ENCODE data around the gene PTPRM.

PTPRM gene

GRCh38 chr18:8348051-8348720, 781.1 kb downstream of the PTPRM start:
- TF ChIP-seq CTCF (IDR thresholded peaks at IDR 0.05; ENCODE audit: control extremely low read depth, extremely low read depth, low read depth, missing control alignments): no peak
- no peak for DNase-seq (ENCODE audit: extremely low spot score)
- CTCF ChIA-PET: interaction anchor here (1.6 kb wide), 1 partner anchor 20 kb away, joined by 3 read pairs; no protein-coding TSS in a partner anchor
- POLR2A ChIA-PET: no interaction called here

DNA sequence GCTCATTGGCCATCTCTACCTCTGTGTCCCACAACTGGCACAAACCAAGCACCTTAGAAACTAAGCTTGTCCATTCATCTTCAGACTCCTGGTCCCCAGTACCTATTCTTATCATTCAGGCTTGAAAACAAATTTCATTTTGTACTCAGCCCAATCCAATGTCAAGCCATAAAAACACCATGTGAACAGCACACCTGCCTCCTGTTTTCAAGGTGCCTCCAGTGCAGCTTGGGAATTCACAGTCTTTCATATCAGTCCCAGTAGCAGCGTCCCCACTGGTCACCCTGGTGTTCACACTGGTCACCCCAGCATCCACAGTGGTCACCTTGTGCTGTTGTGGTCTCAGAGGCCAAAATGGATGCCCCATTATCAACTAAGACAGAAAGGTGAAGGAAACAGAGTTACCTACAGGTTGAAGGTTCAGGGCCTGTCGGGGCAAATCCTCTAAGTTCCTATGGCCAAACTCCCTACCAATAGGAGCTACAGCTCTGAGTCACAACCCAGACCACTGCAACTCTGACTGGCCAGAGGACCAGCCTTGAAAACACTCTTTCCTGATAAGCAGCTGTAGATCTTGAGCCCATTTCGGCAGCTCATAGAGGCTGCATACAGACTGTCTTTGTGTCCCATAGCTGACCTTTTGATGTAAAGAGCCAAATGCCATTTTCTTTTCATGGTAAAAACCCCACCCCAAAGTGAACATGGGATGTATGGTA, 782.6 kb downstream of the PTPRM start:
- POLR2A ChIA-PET: no interaction called here
- no peak for DNase-seq (ENCODE audit: extremely low spot score)
- CTCF ChIA-PET: no interaction called here
- TF ChIP-seq CTCF (IDR thresholded peaks at IDR 0.05; ENCODE audit: control extremely low read depth, extremely low read depth, low read depth, missing control alignments): no peak

GRCh38 chr18:8350628-8351027, 783.5 kb downstream of the PTPRM start:
- DNase-seq (ENCODE audit: extremely low spot score): no peak
- TF ChIP-seq CTCF (IDR thresholded peaks at IDR 0.05; ENCODE audit: control extremely low read depth, extremely low read depth, low read depth, missing control alignments): no peak
- ChIA-PET CTCF (no interaction called here), POLR2A (no interaction called here)

GRCh38 chr18:8351161-8351560, 784.0 kb downstream of the PTPRM start:
- DNase-seq (ENCODE audit: extremely low spot score): no peak
- ChIA-PET CTCF (no interaction called here), POLR2A (no interaction called here)
- no peak for TF ChIP-seq CTCF (IDR thresholded peaks at IDR 0.05; ENCODE audit: control extremely low read depth, extremely low read depth, low read depth, missing control alignments)

DNA sequence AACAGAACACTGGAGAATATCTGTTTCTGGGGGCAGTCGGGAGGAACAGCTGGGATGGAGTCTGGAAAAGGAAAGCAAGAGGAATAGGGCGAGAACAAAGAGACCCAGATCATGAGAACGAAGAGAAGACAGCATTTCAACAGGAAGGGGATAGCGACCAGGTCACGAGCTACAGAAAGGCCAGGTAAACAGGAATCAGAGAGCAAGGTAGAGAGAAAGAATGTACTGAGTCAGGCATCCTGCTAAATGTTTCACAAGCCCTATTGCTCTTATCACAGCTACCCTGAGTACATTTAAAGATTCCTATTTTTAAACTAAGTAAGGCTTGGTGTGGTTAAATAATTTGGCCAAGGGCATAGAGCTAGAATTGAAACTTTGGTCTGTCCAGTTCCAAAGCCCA, 787.2 kb downstream of the PTPRM start:
- CTCF ChIA-PET: no interaction called here
- POLR2A ChIA-PET: no interaction called here
- DNase-seq (ENCODE audit: extremely low spot score): no peak
- TF ChIP-seq CTCF (IDR thresholded peaks at IDR 0.05; ENCODE audit: control extremely low read depth, extremely low read depth, low read depth, missing control alignments): no peak

DNA sequence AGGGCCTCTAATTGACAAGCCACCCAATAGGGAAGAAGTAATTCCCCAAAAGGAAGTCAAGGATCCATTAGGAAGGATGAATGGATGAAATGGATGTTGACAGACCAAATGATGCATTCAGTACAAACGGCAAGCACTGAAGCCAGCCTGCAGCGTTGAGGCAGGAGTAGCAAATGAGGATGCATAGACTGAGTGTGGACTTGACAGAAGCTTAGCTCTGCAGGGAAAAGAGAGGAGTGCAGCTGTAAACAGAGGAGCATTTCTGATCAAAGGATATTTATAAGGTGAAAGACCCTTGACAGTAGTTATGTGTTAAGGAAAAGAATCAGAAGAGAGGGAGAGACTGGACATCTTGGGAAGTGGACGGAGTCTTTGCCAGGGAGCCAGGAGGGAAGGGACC, 788.9 kb downstream of the PTPRM start:
- TF ChIP-seq CTCF (IDR thresholded peaks at IDR 0.05; ENCODE audit: control extremely low read depth, extremely low read depth, low read depth, missing control alignments): no peak
- DNase-seq (ENCODE audit: extremely low spot score): no peak
- POLR2A ChIA-PET: no interaction called here
- CTCF ChIA-PET: interaction anchor here (1.6 kb wide), 1 partner anchor 21 kb away, joined by 3 read pairs; no protein-coding TSS in a partner anchor
